WTC11 (cell line): ENCODE measurements around the gene TARBP1. TPM values are rescaled to one million over a fixed set of nuclear protein-coding genes. Genes with fewer than 3 reads are reported as not detected.

Source experiments
- ATAC-seq: fragments of 200-7000 bp; cut with Tn5 transposase; 2 replicates; pipeline ENCODE4 v1.10.0; 2021; ENCODE audit warnings: mild to moderate bottlenecking, moderate library complexity
- CTCF ChIA-PET: fragments of 300-600 bp; sonication (Branson Sonifier 250); formaldehyde crosslinking; loops from one replicate; lab custom pipeline; 2021; ENCODE audit warnings: antibody characterized with exemption; lab: Charles Lee
- POLR2A ChIA-PET: fragments of 350-600 bp; sonication (Branson Sonifier 250); formaldehyde crosslinking; loops from one replicate; lab custom pipeline; 2021; ENCODE audit warnings: antibody characterized with exemption; lab: Charles Lee
- DNase-seq: peaks from one replicate; pipeline ENCODE4 v3.0.0; 2021; ENCODE audit warnings: low spot score
- H3K27ac Mint-ChIP-seq: 2 replicates; pipeline ENCODE4 v1.8.0; 2021; ENCODE audit warnings: mixed read lengths
- H3K27me3 Mint-ChIP-seq: 2 replicates; pipeline ENCODE4 v1.8.0; 2021; ENCODE audit warnings: low read depth, mild to moderate bottlenecking, moderate library complexity, mixed read lengths
- H3K36me3 Mint-ChIP-seq: 2 replicates; pipeline ENCODE4 v1.8.0; 2021; ENCODE audit warnings: mixed read lengths
- H3K4me1 Mint-ChIP-seq: 2 replicates; pipeline ENCODE4 v1.8.0; 2022; ENCODE audit warnings: mixed read lengths
- H3K4me3 Mint-ChIP-seq: 2 replicates; pipeline ENCODE4 v1.8.0; 2021; ENCODE audit warnings: mild to moderate bottlenecking, moderate library complexity, mixed read lengths
- H3K9me3 Mint-ChIP-seq: 2 replicates; pipeline ENCODE4 v1.8.0; 2021; ENCODE audit warnings: mixed read lengths
- ARID4B ChIP-seq: sonication (generic); formaldehyde crosslinking; IDR thresholded peaks from 2 replicates; pipeline ENCODE4 v1.8.0; 2023; ENCODE audit warnings: missing genetic modification reagents, mild to moderate bottlenecking, borderline replicate concordance
- CBFB ChIP-seq: sonication (generic); formaldehyde crosslinking; IDR thresholded peaks from 2 replicates; pipeline ENCODE4 v1.8.1; 2022; ENCODE audit warnings: mild to moderate bottlenecking, low read depth, missing genetic modification reagents
- E2F1 ChIP-seq: sonication (generic); formaldehyde crosslinking; IDR thresholded peaks from 2 replicates; pipeline ENCODE4 v1.8.0; 2022; ENCODE audit warnings: mild to moderate bottlenecking, missing genetic modification reagents
- EMX1 ChIP-seq: fragments of 250-450 bp; sonication (Bioruptor Pico); IDR thresholded peaks from 2 replicates; pipeline ENCODE4 v1.8.0; 2021; ENCODE audit warnings: mild to moderate bottlenecking
- ETV6 ChIP-seq: sonication (generic); formaldehyde crosslinking; IDR thresholded peaks from 2 replicates; pipeline ENCODE4 v1.8.1; 2022; ENCODE audit warnings: mild to moderate bottlenecking, missing genetic modification reagents
- JUN ChIP-seq: sonication (generic); formaldehyde crosslinking; IDR thresholded peaks from 2 replicates; pipeline ENCODE4 v1.8.0; 2023; ENCODE audit warnings: mild to moderate bottlenecking, missing genetic modification reagents
- PRRX2 ChIP-seq: fragments of 250-450 bp; sonication (Bioruptor Pico); IDR thresholded peaks from 2 replicates; pipeline ENCODE4 v1.8.0; 2021; ENCODE audit warnings: mild to moderate bottlenecking
- RORB ChIP-seq: fragments of 250-450 bp; sonication (Bioruptor Pico); IDR thresholded peaks from 2 replicates; pipeline ENCODE4 v1.9.0; 2021; ENCODE audit warnings: mild to moderate bottlenecking
- SMAD3 ChIP-seq: sonication (generic); formaldehyde crosslinking; IDR thresholded peaks from 2 replicates; pipeline ENCODE4 v1.8.0; 2022; ENCODE audit warnings: missing genetic modification reagents, mild to moderate bottlenecking, borderline replicate concordance
- TEAD4 ChIP-seq: sonication (generic); formaldehyde crosslinking; IDR thresholded peaks from 2 replicates; pipeline ENCODE4 v1.8.0; 2022; ENCODE audit warnings: mild to moderate bottlenecking, missing genetic modification reagents
- ZNF317 ChIP-seq: sonication (generic); formaldehyde crosslinking; IDR thresholded peaks from 2 replicates; pipeline ENCODE4 v1.8.1; 2023; ENCODE audit warnings: low read depth, mild to moderate bottlenecking, moderate library complexity, missing genetic modification reagents, borderline replicate concordance
- ZNF416 ChIP-seq: fragments of 250-450 bp; sonication (Bioruptor Pico); IDR thresholded peaks from 2 replicates; pipeline ENCODE4 v1.9.0; 2021; ENCODE audit warnings: mild to moderate bottlenecking, inconsistent platforms
- total RNA-seq: library from RNA; stranded (reverse); gene quantifications from 3 replicates; pipeline ENCODE4 v1.2.3, GENCODE V29; 2021
- TF ChIP-seq, protein P1 (sequence below): sonication (generic); formaldehyde crosslinking; IDR thresholded peaks from 2 replicates; pipeline ENCODE4 v1.8.0; 2022; ENCODE audit warnings: mild to moderate bottlenecking, missing genetic modification reagents
- TF ChIP-seq, protein P2 (sequence below): sonication (generic); formaldehyde crosslinking; IDR thresholded peaks from 2 replicates; pipeline ENCODE4 v1.8.1; 2022; ENCODE audit warnings: low read depth, mild to moderate bottlenecking, moderate library complexity, missing genetic modification reagents, borderline replicate concordance
- TF ChIP-seq, protein P3 (sequence below): sonication (generic); formaldehyde crosslinking; IDR thresholded peaks from 2 replicates; pipeline ENCODE4 v1.8.1; 2023; ENCODE audit warnings: mild to moderate bottlenecking, missing genetic modification reagents
- TF ChIP-seq, protein P4 (sequence below): sonication (generic); formaldehyde crosslinking; IDR thresholded peaks from 2 replicates; pipeline ENCODE4 v1.8.0; 2022; ENCODE audit warnings: missing genetic modification reagents
- TF ChIP-seq, protein P5 (sequence below): sonication (generic); formaldehyde crosslinking; IDR thresholded peaks from 2 replicates; pipeline ENCODE4 v1.8.0; 2023; ENCODE audit warnings: mild to moderate bottlenecking, missing genetic modification reagents

The TARBP1 gene
- total RNA-seq, 1 experiment from 2014 or later = 24.0 TPM

DNA sequence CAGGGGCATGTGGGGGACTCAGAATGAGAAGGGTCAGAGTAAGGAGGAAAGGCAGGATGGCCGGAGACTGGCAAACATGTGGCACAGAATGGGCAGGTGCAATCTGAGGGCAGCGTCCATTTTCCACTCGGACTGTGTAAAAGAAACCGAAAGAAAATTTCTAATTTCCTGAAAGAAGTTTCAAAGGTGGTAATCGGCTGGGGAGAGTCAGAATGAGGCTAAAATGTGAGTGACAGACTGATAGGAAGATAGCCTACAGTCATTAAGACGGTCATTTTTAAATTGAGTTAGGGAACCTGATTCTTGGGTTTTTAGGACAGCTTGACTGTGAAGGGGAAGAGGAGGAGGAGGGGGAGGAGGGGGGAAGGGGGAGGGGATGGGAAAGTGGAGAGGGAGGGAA is 82.1 kb downstream of the TARBP1 start:
- no peak overlapping the region for H3K4me3 Mint-ChIP-seq
- ChIA-PET POLR2A (no interaction called here), CTCF (no interaction called here)
- no peak overlapping the region for H3K27ac Mint-ChIP-seq
- H3K4me1 Mint-ChIP-seq = no peaks in the 10 kb centered on the region
- H3K36me3 Mint-ChIP-seq = peaks cover 10% of the 10 kb centered on the region
- DNase-seq (no peak), ATAC-seq (no peak)
- H3K9me3 Mint-ChIP-seq = peaks cover 4% of the 10 kb centered on the region; the same call in 1 of the 2 replicates
- H3K27me3 Mint-ChIP-seq = no peaks in the 10 kb centered on the region
- TF ChIP-seq, protein P1, sequence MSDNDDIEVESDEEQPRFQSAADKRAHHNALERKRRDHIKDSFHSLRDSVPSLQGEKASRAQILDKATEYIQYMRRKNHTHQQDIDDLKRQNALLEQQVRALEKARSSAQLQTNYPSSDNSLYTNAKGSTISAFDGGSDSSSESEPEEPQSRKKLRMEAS (CRISPR knock-in tag) = no peak
- TF ChIP-seq JUN (CRISPR knock-in tag) = no peak
- TF ChIP-seq PRRX2 (CRISPR knock-in tag) = no peak
- TF ChIP-seq, protein P2, sequence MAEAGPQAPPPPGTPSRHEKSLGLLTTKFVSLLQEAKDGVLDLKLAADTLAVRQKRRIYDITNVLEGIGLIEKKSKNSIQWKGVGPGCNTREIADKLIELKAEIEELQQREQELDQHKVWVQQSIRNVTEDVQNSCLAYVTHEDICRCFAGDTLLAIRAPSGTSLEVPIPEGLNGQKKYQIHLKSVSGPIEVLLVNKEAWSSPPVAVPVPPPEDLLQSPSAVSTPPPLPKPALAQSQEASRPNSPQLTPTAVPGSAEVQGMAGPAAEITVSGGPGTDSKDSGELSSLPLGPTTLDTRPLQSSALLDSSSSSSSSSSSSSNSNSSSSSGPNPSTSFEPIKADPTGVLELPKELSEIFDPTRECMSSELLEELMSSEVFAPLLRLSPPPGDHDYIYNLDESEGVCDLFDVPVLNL (CRISPR knock-in tag) = no peak
- TF ChIP-seq, protein P3, sequence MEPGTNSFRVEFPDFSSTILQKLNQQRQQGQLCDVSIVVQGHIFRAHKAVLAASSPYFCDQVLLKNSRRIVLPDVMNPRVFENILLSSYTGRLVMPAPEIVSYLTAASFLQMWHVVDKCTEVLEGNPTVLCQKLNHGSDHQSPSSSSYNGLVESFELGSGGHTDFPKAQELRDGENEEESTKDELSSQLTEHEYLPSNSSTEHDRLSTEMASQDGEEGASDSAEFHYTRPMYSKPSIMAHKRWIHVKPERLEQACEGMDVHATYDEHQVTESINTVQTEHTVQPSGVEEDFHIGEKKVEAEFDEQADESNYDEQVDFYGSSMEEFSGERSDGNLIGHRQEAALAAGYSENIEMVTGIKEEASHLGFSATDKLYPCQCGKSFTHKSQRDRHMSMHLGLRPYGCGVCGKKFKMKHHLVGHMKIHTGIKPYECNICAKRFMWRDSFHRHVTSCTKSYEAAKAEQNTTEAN (CRISPR knock-in tag) = no peak
- TF ChIP-seq SMAD3 (CRISPR knock-in tag) = no peak
- TF ChIP-seq, protein P4, sequence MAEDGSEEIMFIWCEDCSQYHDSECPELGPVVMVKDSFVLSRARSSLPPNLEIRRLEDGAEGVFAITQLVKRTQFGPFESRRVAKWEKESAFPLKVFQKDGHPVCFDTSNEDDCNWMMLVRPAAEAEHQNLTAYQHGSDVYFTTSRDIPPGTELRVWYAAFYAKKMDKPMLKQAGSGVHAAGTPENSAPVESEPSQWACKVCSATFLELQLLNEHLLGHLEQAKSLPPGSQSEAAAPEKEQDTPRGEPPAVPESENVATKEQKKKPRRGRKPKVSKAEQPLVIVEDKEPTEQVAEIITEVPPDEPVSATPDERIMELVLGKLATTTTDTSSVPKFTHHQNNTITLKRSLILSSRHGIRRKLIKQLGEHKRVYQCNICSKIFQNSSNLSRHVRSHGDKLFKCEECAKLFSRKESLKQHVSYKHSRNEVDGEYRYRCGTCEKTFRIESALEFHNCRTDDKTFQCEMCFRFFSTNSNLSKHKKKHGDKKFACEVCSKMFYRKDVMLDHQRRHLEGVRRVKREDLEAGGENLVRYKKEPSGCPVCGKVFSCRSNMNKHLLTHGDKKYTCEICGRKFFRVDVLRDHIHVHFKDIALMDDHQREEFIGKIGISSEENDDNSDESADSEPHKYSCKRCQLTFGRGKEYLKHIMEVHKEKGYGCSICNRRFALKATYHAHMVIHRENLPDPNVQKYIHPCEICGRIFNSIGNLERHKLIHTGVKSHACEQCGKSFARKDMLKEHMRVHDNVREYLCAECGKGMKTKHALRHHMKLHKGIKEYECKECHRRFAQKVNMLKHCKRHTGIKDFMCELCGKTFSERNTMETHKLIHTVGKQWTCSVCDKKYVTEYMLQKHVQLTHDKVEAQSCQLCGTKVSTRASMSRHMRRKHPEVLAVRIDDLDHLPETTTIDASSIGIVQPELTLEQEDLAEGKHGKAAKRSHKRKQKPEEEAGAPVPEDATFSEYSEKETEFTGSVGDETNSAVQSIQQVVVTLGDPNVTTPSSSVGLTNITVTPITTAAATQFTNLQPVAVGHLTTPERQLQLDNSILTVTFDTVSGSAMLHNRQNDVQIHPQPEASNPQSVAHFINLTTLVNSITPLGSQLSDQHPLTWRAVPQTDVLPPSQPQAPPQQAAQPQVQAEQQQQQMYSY (CRISPR knock-in tag) = no peak
- TF ChIP-seq RORB (CRISPR knock-in tag) = no peak
- TF ChIP-seq CBFB (CRISPR knock-in tag) = no peak
- no peak for TF ChIP-seq ETV6
- TF ChIP-seq ARID4B (CRISPR knock-in tag) = no peak
- no peak for TF ChIP-seq EMX1 (CRISPR knock-in tag)
- TF ChIP-seq, protein P5, sequence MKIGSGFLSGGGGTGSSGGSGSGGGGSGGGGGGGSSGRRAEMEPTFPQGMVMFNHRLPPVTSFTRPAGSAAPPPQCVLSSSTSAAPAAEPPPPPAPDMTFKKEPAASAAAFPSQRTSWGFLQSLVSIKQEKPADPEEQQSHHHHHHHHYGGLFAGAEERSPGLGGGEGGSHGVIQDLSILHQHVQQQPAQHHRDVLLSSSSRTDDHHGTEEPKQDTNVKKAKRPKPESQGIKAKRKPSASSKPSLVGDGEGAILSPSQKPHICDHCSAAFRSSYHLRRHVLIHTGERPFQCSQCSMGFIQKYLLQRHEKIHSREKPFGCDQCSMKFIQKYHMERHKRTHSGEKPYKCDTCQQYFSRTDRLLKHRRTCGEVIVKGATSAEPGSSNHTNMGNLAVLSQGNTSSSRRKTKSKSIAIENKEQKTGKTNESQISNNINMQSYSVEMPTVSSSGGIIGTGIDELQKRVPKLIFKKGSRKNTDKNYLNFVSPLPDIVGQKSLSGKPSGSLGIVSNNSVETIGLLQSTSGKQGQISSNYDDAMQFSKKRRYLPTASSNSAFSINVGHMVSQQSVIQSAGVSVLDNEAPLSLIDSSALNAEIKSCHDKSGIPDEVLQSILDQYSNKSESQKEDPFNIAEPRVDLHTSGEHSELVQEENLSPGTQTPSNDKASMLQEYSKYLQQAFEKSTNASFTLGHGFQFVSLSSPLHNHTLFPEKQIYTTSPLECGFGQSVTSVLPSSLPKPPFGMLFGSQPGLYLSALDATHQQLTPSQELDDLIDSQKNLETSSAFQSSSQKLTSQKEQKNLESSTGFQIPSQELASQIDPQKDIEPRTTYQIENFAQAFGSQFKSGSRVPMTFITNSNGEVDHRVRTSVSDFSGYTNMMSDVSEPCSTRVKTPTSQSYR (CRISPR knock-in tag) = no peak
- no peak for TF ChIP-seq ZNF416 (CRISPR knock-in tag)
- no peak for TF ChIP-seq E2F1 (CRISPR knock-in tag)
- no peak for TF ChIP-seq TEAD4
- TF ChIP-seq ZNF317 (CRISPR knock-in tag) = no peak
